Erythroblast (primary cell): ENCODE measurements around the gene LDAH.

Source experiments
- GATA1 ChIP-seq: IDR thresholded peaks from 2 replicates; pipeline ENCODE4 v1.6.1; 2011; ENCODE audit warnings: low read depth, mild to moderate bottlenecking, control low read depth, low read length, moderate library complexity
- POLR2A ChIP-seq: IDR thresholded peaks from 2 replicates; pipeline ENCODE4 v1.6.1; 2011; ENCODE audit warnings: mild to moderate bottlenecking, low read length

DNA sequence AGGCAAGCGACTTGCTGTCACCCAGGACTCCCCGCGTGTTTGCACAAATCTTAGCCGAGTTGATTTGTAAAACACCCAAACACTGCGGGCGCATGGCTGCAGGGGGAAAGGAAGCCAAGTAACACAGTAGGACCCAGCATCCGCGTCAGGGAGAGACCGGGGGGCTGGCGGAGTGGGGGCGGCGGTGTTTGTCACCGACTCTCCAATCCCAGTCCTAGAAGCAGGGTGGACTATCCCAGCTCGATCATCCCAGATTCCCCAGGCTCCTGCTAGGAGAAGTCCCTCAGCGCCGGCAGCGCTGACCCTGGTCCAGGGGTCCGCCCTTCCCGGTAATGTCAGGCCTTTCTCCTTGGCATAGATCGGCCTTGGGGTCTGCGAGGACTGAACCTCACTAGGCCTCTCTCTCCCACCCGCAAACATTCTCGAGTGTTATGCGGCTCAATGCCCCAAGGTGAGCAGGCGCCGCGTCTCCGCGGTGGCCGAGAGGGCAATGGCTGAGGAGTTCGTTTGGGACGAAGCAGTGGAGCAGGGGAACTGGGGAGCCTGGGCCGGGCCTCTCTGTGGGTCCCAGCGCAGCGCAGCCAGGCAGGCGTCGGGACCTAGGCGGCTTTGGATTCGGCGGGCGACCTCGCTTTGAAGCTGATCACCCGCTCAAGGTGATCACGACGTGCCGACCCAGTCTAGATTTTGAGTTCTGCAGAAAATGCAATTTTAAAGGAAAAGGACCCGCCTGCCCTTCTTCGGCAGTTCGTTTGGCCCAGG lies 157.5 kb downstream of the LDAH start:
- no peak for TF ChIP-seq POLR2A
- TF ChIP-seq GATA1, result no peak
